Trophoblast cell (in vitro differentiated cells and primary cell): ENCODE results near the gene RGL1.

Experiments used
- DNase-seq, 2 donors: peaks; one replicate each; pipeline ENCODE4 v3.0.0-alpha.2; 2016
- H2AFZ ChIP-seq: 2 replicates; pipeline ENCODE4 v1.6.1; 2013; ENCODE audit warnings: low read length, moderate library complexity, mild to moderate bottlenecking; ENCODE audit not compliant: insufficient read depth, poor library complexity
- H2AK5ac ChIP-seq: 2 replicates; pipeline ENCODE4 v1.6.1; 2013; ENCODE audit warnings: mild to moderate bottlenecking, low read length
- H2BK120ac ChIP-seq: 2 replicates; pipeline ENCODE4 v1.6.1; 2013; ENCODE audit warnings: low read length, mild to moderate bottlenecking, moderate library complexity; ENCODE audit not compliant: insufficient read depth, poor library complexity
- H2BK12ac ChIP-seq: 2 replicates; pipeline ENCODE4 v1.6.1; 2013; ENCODE audit warnings: mild to moderate bottlenecking, low read length, moderate library complexity
- H2BK5ac ChIP-seq: 2 replicates; pipeline ENCODE4 v1.6.1; 2013; ENCODE audit warnings: low read length, low read depth, moderate library complexity, mild to moderate bottlenecking; ENCODE audit not compliant: poor library complexity
- H3K14ac ChIP-seq: 2 replicates; pipeline ENCODE4 v1.6.1; 2013; ENCODE audit warnings: mild to moderate bottlenecking, low read length
- H3K18ac ChIP-seq: 2 replicates; pipeline ENCODE4 v1.6.1; 2013; ENCODE audit warnings: mild to moderate bottlenecking, low read length
- H3K23ac ChIP-seq: 2 replicates; pipeline ENCODE4 v1.6.1; 2013; ENCODE audit warnings: low read length
- H3K27ac ChIP-seq: 2 replicates; pipeline ENCODE4 v1.5.1; 2013; ENCODE audit warnings: low read depth, mild to moderate bottlenecking, inconsistent platforms, low read length, moderate library complexity
- H3K27me3 ChIP-seq: 2 replicates; pipeline ENCODE4 v1.6.1; 2013; ENCODE audit warnings: inconsistent platforms, mild to moderate bottlenecking, low read length, moderate library complexity; ENCODE audit not compliant: insufficient read depth
- H3K36me3 ChIP-seq, 2 experiments: 1 replicate in 1 of 2; 2 replicates in 1 of 2; pipeline ENCODE4 v1.6.1; 2013; ENCODE audit warnings: low read length in 2 of 2, mild to moderate bottlenecking in 2 of 2, moderate library complexity in 1 of 2; ENCODE audit not compliant: insufficient read depth in 2 of 2, control insufficient read depth in 1 of 2
- H3K4ac ChIP-seq: 2 replicates; pipeline ENCODE4 v1.6.1; 2013; ENCODE audit warnings: low read depth, mild to moderate bottlenecking, low read length, moderate library complexity
- H3K4me1 ChIP-seq, 2 experiments: 1 replicate in 1 of 2; 2 replicates in 1 of 2; pipeline ENCODE4 v1.6.1; 2013; ENCODE audit warnings: low read length in 2 of 2, mild to moderate bottlenecking in 2 of 2, moderate library complexity in 1 of 2; ENCODE audit not compliant: insufficient read depth in 2 of 2, control insufficient read depth in 1 of 2
- H3K4me2 ChIP-seq: 2 replicates; pipeline ENCODE4 v1.6.1; 2013; ENCODE audit warnings: inconsistent platforms, mild to moderate bottlenecking, low read length, moderate library complexity
- H3K4me3 ChIP-seq: 2 replicates; pipeline ENCODE4 v1.5.1; 2013; ENCODE audit warnings: mild to moderate bottlenecking, low read depth, low read length, inconsistent platforms
- H3K79me1 ChIP-seq: one replicate; pipeline ENCODE4 v1.6.1; 2013; ENCODE audit warnings: low read length
- H3K79me2 ChIP-seq: 2 replicates; pipeline ENCODE4 v1.6.1; 2013; ENCODE audit warnings: low read length, mild to moderate bottlenecking; ENCODE audit not compliant: control insufficient read depth, insufficient read depth, poor library complexity
- H3K9ac ChIP-seq: 2 replicates; pipeline ENCODE4 v1.6.1; 2013; ENCODE audit warnings: mild to moderate bottlenecking, low read length
- H3K9me3 ChIP-seq: 2 replicates; pipeline ENCODE4 v1.6.1; 2013; ENCODE audit warnings: low read depth, mild to moderate bottlenecking, control low read depth, inconsistent platforms, low read length; ENCODE audit not compliant: insufficient read depth
- H4K12ac ChIP-seq: 2 replicates; pipeline ENCODE4 v1.6.1; 2013; ENCODE audit warnings: low read depth, mild to moderate bottlenecking, low read length, moderate library complexity
- H4K8ac ChIP-seq: 2 replicates; pipeline ENCODE4 v1.6.1; 2013; ENCODE audit warnings: low read depth, mild to moderate bottlenecking, low read length, moderate library complexity
- H4K91ac ChIP-seq: one replicate; pipeline ENCODE4 v1.6.1; 2013; ENCODE audit warnings: low read depth, mild to moderate bottlenecking, low read length, moderate library complexity
- WGBS: extraction: QIAGEN DNeasy Blood & Tissue Kit; methylation state at CpG from one replicate; pipeline ENCODE4 v1.1.7; 2013; ENCODE audit warnings: missing lambda C conversion rate; ENCODE audit not compliant: insufficient read length, insufficient coverage; ENCODE audit errors: extremely low coverage; 5-methylcytosine and 5-hydroxymethylcytosine counted together

Gene RGL1

GRCh38 chr1:183898001-183898396 is 93.1 kb downstream of the RGL1 start:
- Histone ChIP-seq H3K27ac (no peak overlapping the region), H3K36me3 (peaks cover 2% of the 10 kb centered on the region in 2 experiments), H2AFZ (no peak overlapping the region), H3K27me3 (no peaks in the 10 kb centered on the region), H3K14ac (no peak overlapping the region), H3K23ac (no peak overlapping the region), H4K12ac (no peak overlapping the region), H3K79me1 (no peaks in the 10 kb centered on the region), H3K79me2 (no peaks in the 10 kb centered on the region), H3K4ac (no peak overlapping the region), H4K8ac (no peak overlapping the region), H2BK5ac (no peak overlapping the region), H2BK12ac (no peak overlapping the region), H3K4me1 (peaks cover 9 to 15% of the 10 kb centered on the region in 2 experiments), H2AK5ac (no peak overlapping the region), H2BK120ac (no peak overlapping the region), H3K4me3 (no peak overlapping the region), H3K9ac (no peak overlapping the region), H3K4me2 (no peak overlapping the region), H3K9me3 (no peaks in the 10 kb centered on the region), H3K18ac (no peak overlapping the region), H4K91ac (no peak overlapping the region)
- no peak for DNase-seq
- WGBS: no CpG with 5 or more reads among the region's 2 CpGs

GRCh38 chr1:183898610-183899009 is 93.7 kb downstream of the RGL1 start:
- Histone ChIP-seq H3K27me3 (no peaks in the 10 kb centered on the region), H3K79me2 (no peaks in the 10 kb centered on the region), H3K27ac (no peak overlapping the region), H3K14ac (no peak overlapping the region), H3K79me1 (no peaks in the 10 kb centered on the region), H3K4me1 (peaks cover 7 to 13% of the 10 kb centered on the region in 2 experiments), H3K36me3 (peaks cover 2% of the 10 kb centered on the region in 2 experiments), H4K8ac (no peak overlapping the region), H3K9me3 (no peaks in the 10 kb centered on the region), H2BK5ac (no peak overlapping the region), H3K4me3 (no peak overlapping the region), H3K4me2 (no peak overlapping the region), H3K9ac (no peak overlapping the region), H3K18ac (no peak overlapping the region), H4K91ac (no peak overlapping the region), H2BK120ac (no peak overlapping the region), H4K12ac (no peak overlapping the region), H2BK12ac (no peak overlapping the region), H3K23ac (no peak overlapping the region), H2AFZ (no peak overlapping the region), H2AK5ac (no peak overlapping the region), H3K4ac (no peak overlapping the region)
- WGBS: no CpG with 5 or more reads among the region's 2 CpGs
- no peak for DNase-seq

- Histone ChIP-seq H4K8ac (no peak overlapping the region), H3K9ac (no peak overlapping the region), H2AFZ (no peak overlapping the region), H3K4me3 (no peak overlapping the region), H3K4me1 (peaks cover 6 to 8% of the 10 kb centered on the region in 2 experiments), H3K18ac (no peak overlapping the region), H3K79me2 (no peaks in the 10 kb centered on the region), H3K14ac (no peak overlapping the region), H2BK12ac (no peak overlapping the region), H3K36me3 (peaks cover 2 to 3% of the 10 kb centered on the region in 2 experiments), H3K27me3 (no peaks in the 10 kb centered on the region), H3K9me3 (no peaks in the 10 kb centered on the region), H2BK120ac (no peak overlapping the region), H3K27ac (no peak overlapping the region), H3K23ac (no peak overlapping the region), H4K91ac (no peak overlapping the region), H2AK5ac (no peak overlapping the region), H2BK5ac (no peak overlapping the region), H3K4me2 (no peak overlapping the region), H3K79me1 (no peaks in the 10 kb centered on the region), H4K12ac (no peak overlapping the region), H3K4ac (no peak overlapping the region)
- no peak for DNase-seq
- WGBS: no CpG with 5 or more reads among the region's 1 CpG
These were observed 96.9 kb downstream of the RGL1 start for GRCh38 chr1:183901748-183902330.

- Histone ChIP-seq H2AK5ac (no peak overlapping the region), H4K91ac (no peak overlapping the region), H3K27ac (no peak overlapping the region), H3K4me3 (no peak overlapping the region), H4K12ac (no peak overlapping the region), H3K23ac (no peak overlapping the region), H3K27me3 (no peaks in the 10 kb centered on the region), H3K14ac (no peak overlapping the region), H2AFZ (no peak overlapping the region), H3K4ac (no peak overlapping the region), H2BK5ac (no peak overlapping the region), H3K4me1 (peaks cover under 1% of the 10 kb centered on the region in 2 experiments), H3K9ac (no peak overlapping the region), H4K8ac (no peak overlapping the region), H2BK120ac (no peak overlapping the region), H3K36me3 (peaks cover 3 to 7% of the 10 kb centered on the region in 2 experiments), H3K79me1 (no peaks in the 10 kb centered on the region), H3K79me2 (no peaks in the 10 kb centered on the region), H2BK12ac (no peak overlapping the region), H3K9me3 (no peaks in the 10 kb centered on the region), H3K18ac (no peak overlapping the region), H3K4me2 (no peak overlapping the region)
- DNase-seq: no peak
- WGBS: no CpG with 5 or more reads among the region's 5 CpGs
These were observed 98.2 kb downstream of the RGL1 start for GRCh38 chr1:183903101-183903500.
